Bronchial epithelial cell (primary cell): ENCODE data around the gene RNF157. TPM values are rescaled to one million over a fixed set of nuclear protein-coding genes. Genes with fewer than 3 reads are reported as not detected.
A peak's percentile ranks its signal among the peaks of the same experiment; 100 is the strongest.

Experiments
- DNase-seq: peaks from one replicate; pipeline ENCODE4 v3.0.0-alpha.2; 2010; ENCODE audit warnings: low read depth
- FAIRE-seq: peaks from 2 replicates; lab custom pipeline; 2011; peaks lifted over from hg19 to GRCh38; lab: Jason Lieb, UNC
- H3K27me3 ChIP-seq: 2 replicates; pipeline ENCODE4 v1.5.1; 2011; ENCODE audit warnings: low read length; ENCODE audit not compliant: control insufficient read depth, insufficient read depth
- H3K36me3 ChIP-seq: 2 replicates; pipeline ENCODE4 v1.5.1; 2011; ENCODE audit warnings: low read length; ENCODE audit not compliant: control insufficient read depth, insufficient read depth
- H3K4me3 ChIP-seq: 2 replicates; pipeline ENCODE4 v1.5.1; 2011; ENCODE audit warnings: mild to moderate bottlenecking, low read depth, low read length, control low read depth
- CTCF ChIP-seq: IDR thresholded peaks from 2 replicates; pipeline ENCODE4 v1.5.1; 2011; ENCODE audit warnings: mild to moderate bottlenecking, moderate library complexity, low read length, control low read depth, inconsistent platforms; ENCODE audit not compliant: insufficient read depth, severe bottlenecking
- total RNA-seq: library from RNA; depleted of rRNA; stranded (reverse); fragments of >200 nt; gene quantifications from 2 replicates; pipeline ENCODE4 v1.2.1, GENCODE V29; 2014

Gene RNF157
- total RNA-seq, 1 donor from 2014 or later: not detected

GRCh38 chr17:76147211-76148014 lies 92.9 kb downstream of the RNF157 start:
- Histone ChIP-seq H3K27me3 (peaks cover 1% of the 10 kb centered on the region), H3K4me3 (no peak overlapping the region), H3K36me3 (no peaks in the 10 kb centered on the region)
- TF ChIP-seq CTCF: peak; percentile 45
- DNase-seq: peak; percentile 39
- no peak for FAIRE-seq

GRCh38 chr17:76146053-76146851 lies 94.0 kb downstream of the RNF157 start:
- TF ChIP-seq CTCF: no peak
- H3K36me3 ChIP-seq: no peaks in the 10 kb centered on the region
- no peak overlapping the region for H3K4me3 ChIP-seq
- no peak for FAIRE-seq
- H3K27me3 ChIP-seq: peaks cover 2% of the 10 kb centered on the region
- DNase-seq: no peak

- DNase-seq: no peak
These were observed 94.9 kb downstream of the RNF157 start for GRCh38 chr17:76145231-76146052.

GRCh38 chr17:76142585-76143041 lies 97.7 kb downstream of the RNF157 start:
- no peaks in the 10 kb centered on the region for H3K36me3 ChIP-seq
- no peak overlapping the region for H3K4me3 ChIP-seq
- H3K27me3 ChIP-seq: peaks cover 24% of the 10 kb centered on the region
- FAIRE-seq: no peak
- no peak for TF ChIP-seq CTCF
- no peak for DNase-seq

More at GRCh38 chr17:76145231-76146052, 94.9 kb downstream of the RNF157 start:
- no peak for FAIRE-seq
- TF ChIP-seq CTCF: no peak
- H3K36me3 ChIP-seq: no peaks in the 10 kb centered on the region
- peaks cover 8% of the 10 kb centered on the region for H3K27me3 ChIP-seq
- no peak overlapping the region for H3K4me3 ChIP-seq

GRCh38 chr17:76142039-76142584 lies 98.2 kb downstream of the RNF157 start:
- Histone ChIP-seq H3K27me3 (peaks cover 24% of the 10 kb centered on the region), H3K36me3 (no peaks in the 10 kb centered on the region), H3K4me3 (no peak overlapping the region)
- DNase-seq (no peak), FAIRE-seq (no peak)
- TF ChIP-seq CTCF: no peak
